HG03066 (cell line): ENCODE data around the gene ZNF438.
"Not testable (repeated sequence)": the region's sequence is repeated elsewhere in the genome, so short reads cannot be mapped to it uniquely, and the experiment has no call there.

ENCODE experiments used
- ATAC-seq: cut with Tn5 transposase; IDR thresholded peaks from one replicate; pipeline ENCODE4 v1.9.1; 2021; ENCODE audit warnings: low read depth; ENCODE audit not compliant: unreplicated experiment

ZNF438 gene

GRCh38 chr10:30988831-30989435 is 42.7 kb downstream of the ZNF438 start:
- ATAC-seq: no peak

- no peak for ATAC-seq
Measured at GRCh38 chr10:30987463-30987862, 44.2 kb downstream of the ZNF438 start.

- ATAC-seq: no peak
Measured at GRCh38 chr10:30986053-30986555, 45.6 kb downstream of the ZNF438 start.

GRCh38 chr10:30985512-30985911 is 46.2 kb downstream of the ZNF438 start:
- ATAC-seq: no peak

GRCh38 chr10:30984563-30985328 is 46.9 kb downstream of the ZNF438 start:
- ATAC-seq: no peak

GRCh38 chr10:30983209-30983608 is 48.5 kb downstream of the ZNF438 start:
- ATAC-seq: not testable (repeated sequence)

- no peak for ATAC-seq
Measured at GRCh38 chr10:30980951-30981616, 50.6 kb downstream of the ZNF438 start.

GRCh38 chr10:30979956-30980355 is 51.7 kb downstream of the ZNF438 start:
- ATAC-seq: no peak

- no peak for ATAC-seq
Measured at GRCh38 chr10:30978843-30979242, 52.8 kb downstream of the ZNF438 start.

GRCh38 chr10:30977385-30977784 is 54.3 kb downstream of the ZNF438 start:
- ATAC-seq: no peak

GRCh38 chr10:30974773-30975415 is 56.8 kb downstream of the ZNF438 start:
- ATAC-seq: no peak

- ATAC-seq: no peak
Measured at GRCh38 chr10:30974355-30974754, 57.3 kb downstream of the ZNF438 start.

- ATAC-seq: no peak
Measured at GRCh38 chr10:30973737-30974136, 57.9 kb downstream of the ZNF438 start.

- ATAC-seq: no peak
Measured at GRCh38 chr10:30970760-30971460, 60.8 kb downstream of the ZNF438 start.

- ATAC-seq: no peak
Measured at GRCh38 chr10:30968711-30969110, 63.0 kb downstream of the ZNF438 start.

- no peak for ATAC-seq
Measured at GRCh38 chr10:30967650-30968410, 63.8 kb downstream of the ZNF438 start.

GRCh38 chr10:30963992-30964930 is 67.4 kb downstream of the ZNF438 start:
- ATAC-seq: no peak

- ATAC-seq: no peak
Measured at GRCh38 chr10:30962522-30962921, 69.1 kb downstream of the ZNF438 start.

- ATAC-seq: no peak
Measured at GRCh38 chr10:30959836-30960210, 71.8 kb downstream of the ZNF438 start.
